GM12878 (cell line): ENCODE measurements around the gene MINPP1. TPM values are rescaled to one million over a fixed set of nuclear protein-coding genes. Genes with fewer than 3 reads are reported as not detected.

Experiments
- ATAC-seq: fragments of 200-7000 bp; cut with Tn5 transposase; 3 replicates; pipeline ENCODE4 v1.9.1; 2020; ENCODE audit warnings: mild to moderate bottlenecking, moderate library complexity
- BruUV-seq: library from RNA; stranded (reverse); fragments of 400-500 nt; replicated peaks from 2 replicates; lab custom pipeline; 2021; lab: Mats Ljungman, UMichigan
- CTCF ChIA-PET: fragments of 300-600 bp; sonication (Branson Sonifier 250); formaldehyde crosslinking; extraction: SDS; loops from one replicate; lab custom pipeline; 2021; ENCODE audit warnings: inconsistent platforms; lab: Yijun Ruan, JAX
- POLR2A ChIA-PET: fragments of 350-600 bp; formaldehyde crosslinking; extraction: SDS; loops from one replicate; lab custom pipeline; 2021; ENCODE audit warnings: inconsistent platforms; lab: Charles Lee
- RAD21 ChIA-PET: fragments of 300-600 bp; sonication (Branson Sonifier 250); formaldehyde crosslinking; loops from one replicate; lab custom pipeline; 2023; ENCODE audit warnings: antibody characterized with exemption; ENCODE audit not compliant: unreplicated experiment; lab: Charles Lee
- SMC1A ChIA-PET: fragments of 300-600 bp; sonication (Branson Sonifier 250); formaldehyde crosslinking; loops from one replicate; lab custom pipeline; 2023; ENCODE audit not compliant: unreplicated experiment, uncharacterized antibody; lab: Charles Lee
- DNase-seq: peaks from one replicate; pipeline ENCODE4 v3.0.0-alpha.2; 2011; ENCODE audit warnings: low read depth, low spot score
- FAIRE-seq: peaks from 3 replicates; lab custom pipeline; 2011; peaks lifted over from hg19 to GRCh38; lab: Jason Lieb, UNC
- H2AFZ ChIP-seq: 2 replicates; pipeline ENCODE4 v1.6.0; 2011; ENCODE audit warnings: low read depth, low read length, control low read depth; ENCODE audit not compliant: control insufficient read depth
- H3K27ac ChIP-seq: 2 replicates; pipeline ENCODE4 v1.5.1; 2011; ENCODE audit warnings: control low read depth; ENCODE audit not compliant: control insufficient read depth, insufficient read depth
- H3K27me3 ChIP-seq, 2 experiments: replicated peaks in 1 of 2; 2 replicates each; pipeline versions ENCODE4 v1.6.0 to v1.6.1; 2011; ENCODE audit warnings: low read length in 1 of 2; ENCODE audit not compliant: control insufficient read depth in 2 of 2, insufficient read depth in 2 of 2
- H3K36me3 ChIP-seq, 2 experiments: 2 replicates each; pipeline ENCODE4 v1.5.1; 2011; ENCODE audit warnings: low read length in 1 of 2; ENCODE audit not compliant: control insufficient read depth in 2 of 2, insufficient read depth in 2 of 2
- H3K4me1 ChIP-seq: 2 replicates; pipeline ENCODE4 v1.6.1; 2011; ENCODE audit warnings: mild to moderate bottlenecking, low read length, moderate library complexity, mixed read lengths; ENCODE audit not compliant: control insufficient read depth, insufficient read depth
- H3K4me2 ChIP-seq: 2 replicates; pipeline ENCODE4 v1.6.0; 2011; ENCODE audit warnings: control low read depth; ENCODE audit not compliant: control insufficient read depth, insufficient read depth
- H3K4me3 ChIP-seq: fragments of 200-600 bp; sonication (generic); 2 replicates; pipeline ENCODE4 v1.5.1; 2016
- H3K79me2 ChIP-seq: 2 replicates; pipeline ENCODE4 v1.6.0; 2011; ENCODE audit warnings: low read length; ENCODE audit not compliant: control insufficient read depth, insufficient read depth
- H3K9ac ChIP-seq: 2 replicates; pipeline ENCODE4 v1.8.0; 2011; ENCODE audit warnings: low read length, control low read depth, mixed read lengths; ENCODE audit not compliant: control insufficient read depth, insufficient read depth
- H3K9me3 ChIP-seq: replicated peaks from 3 replicates; pipeline ENCODE4 v1.5.1; 2011; ENCODE audit warnings: mild to moderate bottlenecking, low read length; ENCODE audit not compliant: control insufficient read depth, insufficient read depth
- H4K20me1 ChIP-seq: 2 replicates; pipeline ENCODE4 v1.6.0; 2011; ENCODE audit not compliant: control insufficient read depth, insufficient read depth
- CBFB ChIP-seq: IDR thresholded peaks from 2 replicates; pipeline ENCODE4 v1.6.1; 2016; ENCODE audit warnings: antibody characterized with exemption, low read depth
- CHD1 ChIP-seq: IDR thresholded peaks from 2 replicates; pipeline ENCODE4 v1.6.1; 2012; ENCODE audit warnings: low read depth, low read length, improper control_type of control experiment
- E2F4 ChIP-seq: IDR thresholded peaks from 2 replicates; pipeline ENCODE4 v1.6.1; 2012; ENCODE audit warnings: low read depth, low read length, improper control_type of control experiment
- LARP7 ChIP-seq: fragments of 450-650 bp; IDR thresholded peaks from 2 replicates; pipeline ENCODE4 v1.6.1; 2017; ENCODE audit warnings: mild to moderate bottlenecking
- NRF1 ChIP-seq: conservative IDR thresholded peaks from 2 replicates; pipeline ENCODE4 v1.6.1; 2011; ENCODE audit warnings: mild to moderate bottlenecking, low read depth, low read length, improper control_type of control experiment
- RUNX3 ChIP-seq: IDR thresholded peaks from 2 replicates; pipeline ENCODE4 v1.6.1; 2012; ENCODE audit warnings: low read length, inconsistent platforms
- SIN3A ChIP-seq: IDR thresholded peaks from 2 replicates; pipeline ENCODE4 v1.6.1; 2012; ENCODE audit warnings: low read depth, low read length, improper control_type of control experiment
- SREBF2 ChIP-seq: IDR thresholded peaks from 2 replicates; pipeline ENCODE4 v1.6.1; 2012; ENCODE audit warnings: mild to moderate bottlenecking, low read length
- STAT3 ChIP-seq: IDR thresholded peaks from 2 replicates; pipeline ENCODE4 v1.6.1; 2011; ENCODE audit warnings: low read depth, low read length, improper control_type of control experiment
- WGBS: methylation state at CpG from one replicate; pipeline ENCODE4 v1.1.6; 2016; ENCODE audit warnings: low lambda C conversion rate; ENCODE audit not compliant: insufficient replicate concordance, insufficient coverage; ENCODE audit errors: missing lambda C conversion rate; 5-methylcytosine and 5-hydroxymethylcytosine counted together
- in situ Hi-C: fragments of 300-500 bp; cut with MboI; formaldehyde crosslinking; loops from 9 replicates; pipeline ENCODE4 v1.14.3; 2018; ENCODE audit warnings: mixed read lengths
- intact Hi-C: fragments of 100-400 bp; cut with micrococcal nuclease; formaldehyde crosslinking; loops from one replicate; pipeline ENCODE4 v1.14.2; 2022; ENCODE audit not compliant: unreplicated experiment
- polyA plus RNA-seq, 11 experiments: library from polyadenylated mRNA; depleted of rRNA in 4 of 11; unstranded in 6 of 11; stranded (reverse) in 5 of 11; fragments of >200 nt; fragmentation: Nextera tagmentation in 4 of 11; fragmentation: Illumina TruSeq in 1 of 11; extraction: Ambion mirVana in 4 of 11; extraction: Trizol in 1 of 11; gene quantifications; 1 replicate in 1 of 11; 2 replicates in 10 of 11; pipeline versions ENCODE4 v1.2.1 to v1.2.3, GENCODE V29; 2011 to 2016; ENCODE audit warnings: inconsistent platforms in 2 of 11, missing spikeins in 2 of 11, low read depth in 1 of 11
- total RNA-seq, 4 experiments: library from RNA; depleted of rRNA in 3 of 4; stranded (reverse); fragments of >200 nt in 3 of 4; fragmentation: Illumina TruSeq in 1 of 4; extraction: Trizol in 1 of 4; gene quantifications; 2 replicates each; pipeline versions ENCODE4 v1.2.1 to v1.2.3, GENCODE V29; 2013 to 2021
- TF ChIP-seq, protein P1 (sequence below): IDR thresholded peaks from 2 replicates; pipeline ENCODE4 v1.6.1; 2012; ENCODE audit warnings: mild to moderate bottlenecking, low read depth, low read length
- TF ChIP-seq, protein P2 (sequence below): IDR thresholded peaks from 2 replicates; pipeline ENCODE4 v1.6.1; 2012; ENCODE audit warnings: low read depth, low read length, improper control_type of control experiment

The MINPP1 gene
- total and polyA plus RNA-seq, 10 of the 15 experiments (the other 5 are each of a cell fraction or from before 2014, with no cell fraction given), result 3.9 to 29.2 (median 10.7) TPM

- peaks cover 1% of the 10 kb centered on the region for H3K79me2 ChIP-seq
- DNase-seq (no peak), ATAC-seq (no peak), FAIRE-seq (no peak)
- 16% methylated on average over 3 of the region's 3 CpGs for WGBS
- H3K9ac ChIP-seq, result no peak overlapping the region
- POLR2A ChIA-PET, result no interaction called here
- in situ Hi-C loops, result no loop called here
- H3K36me3 ChIP-seq, result no peaks in the 10 kb centered on the region
- no TSS peak for BruUV-seq
- H3K4me1 ChIP-seq, result no peaks in the 10 kb centered on the region
- H2AFZ ChIP-seq, result no peak overlapping the region
- no peak overlapping the region for H3K4me2 ChIP-seq
- H4K20me1 ChIP-seq, result no peaks in the 10 kb centered on the region
- no peaks in the 10 kb centered on the region for H3K27me3 ChIP-seq
- H3K27ac ChIP-seq, result no peak overlapping the region
- SMC1A ChIA-PET, result interaction anchor here (1.2 kb wide), 1 partner anchor 18 kb away, joined by 3 read pairs; no protein-coding TSS in a partner anchor
- intact Hi-C loops, result no loop called here
- H3K9me3 ChIP-seq, result no peaks in the 10 kb centered on the region
- CTCF ChIA-PET, result no interaction called here
- TF ChIP-seq, protein P1, sequence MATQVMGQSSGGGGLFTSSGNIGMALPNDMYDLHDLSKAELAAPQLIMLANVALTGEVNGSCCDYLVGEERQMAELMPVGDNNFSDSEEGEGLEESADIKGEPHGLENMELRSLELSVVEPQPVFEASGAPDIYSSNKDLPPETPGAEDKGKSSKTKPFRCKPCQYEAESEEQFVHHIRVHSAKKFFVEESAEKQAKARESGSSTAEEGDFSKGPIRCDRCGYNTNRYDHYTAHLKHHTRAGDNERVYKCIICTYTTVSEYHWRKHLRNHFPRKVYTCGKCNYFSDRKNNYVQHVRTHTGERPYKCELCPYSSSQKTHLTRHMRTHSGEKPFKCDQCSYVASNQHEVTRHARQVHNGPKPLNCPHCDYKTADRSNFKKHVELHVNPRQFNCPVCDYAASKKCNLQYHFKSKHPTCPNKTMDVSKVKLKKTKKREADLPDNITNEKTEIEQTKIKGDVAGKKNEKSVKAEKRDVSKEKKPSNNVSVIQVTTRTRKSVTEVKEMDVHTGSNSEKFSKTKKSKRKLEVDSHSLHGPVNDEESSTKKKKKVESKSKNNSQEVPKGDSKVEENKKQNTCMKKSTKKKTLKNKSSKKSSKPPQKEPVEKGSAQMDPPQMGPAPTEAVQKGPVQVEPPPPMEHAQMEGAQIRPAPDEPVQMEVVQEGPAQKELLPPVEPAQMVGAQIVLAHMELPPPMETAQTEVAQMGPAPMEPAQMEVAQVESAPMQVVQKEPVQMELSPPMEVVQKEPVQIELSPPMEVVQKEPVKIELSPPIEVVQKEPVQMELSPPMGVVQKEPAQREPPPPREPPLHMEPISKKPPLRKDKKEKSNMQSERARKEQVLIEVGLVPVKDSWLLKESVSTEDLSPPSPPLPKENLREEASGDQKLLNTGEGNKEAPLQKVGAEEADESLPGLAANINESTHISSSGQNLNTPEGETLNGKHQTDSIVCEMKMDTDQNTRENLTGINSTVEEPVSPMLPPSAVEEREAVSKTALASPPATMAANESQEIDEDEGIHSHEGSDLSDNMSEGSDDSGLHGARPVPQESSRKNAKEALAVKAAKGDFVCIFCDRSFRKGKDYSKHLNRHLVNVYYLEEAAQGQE, result no peak
- TF ChIP-seq STAT3, result no peak
- no peak for TF ChIP-seq NRF1
- no peak for TF ChIP-seq CBFB
- TF ChIP-seq RUNX3, result no peak
- TF ChIP-seq, protein P2, sequence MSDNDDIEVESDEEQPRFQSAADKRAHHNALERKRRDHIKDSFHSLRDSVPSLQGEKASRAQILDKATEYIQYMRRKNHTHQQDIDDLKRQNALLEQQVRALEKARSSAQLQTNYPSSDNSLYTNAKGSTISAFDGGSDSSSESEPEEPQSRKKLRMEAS, result no peak
- no peak for TF ChIP-seq LARP7
- TF ChIP-seq E2F4, result no peak
- TF ChIP-seq SREBF2, result no peak
- no peak for TF ChIP-seq CHD1
- TF ChIP-seq SIN3A, result no peak
- H3K4me3 ChIP-seq, result no peak overlapping the region
- RAD21 ChIA-PET, result no interaction called here
These were observed 4.0 kb upstream of the MINPP1 start for GRCh38 chr10:87500646-87501048.
